Measurements from ENCODE around the gene PARD3.

The PARD3 gene

GRCh38 chr10:34607894-34608293 is 207.2 kb downstream of the PARD3 start:
- Histone ChIP-seq H3K4me1 (ENCODE audit: control insufficient read depth in 1 of 2, insufficient read depth in 2 of 2, low read length in 2 of 2) (peaks cover 0 to 8% of the 10 kb centered on the region in 2 donors), H3K36me3 (ENCODE audit: control insufficient read depth in 1 of 2, insufficient read depth in 2 of 2, low read length in 2 of 2) (no peaks in the 10 kb centered on the region)

GRCh38 chr10:34606890-34607289 is 208.2 kb downstream of the PARD3 start:
- Histone ChIP-seq H3K27me3 (ENCODE audit: low read depth, low read length) (no peaks in the 10 kb centered on the region), H3K9me3 (ENCODE audit: control insufficient read depth in 1 of 2, low read length in 2 of 2) (no peaks in the 10 kb centered on the region), H3K36me3 (ENCODE audit: control insufficient read depth in 1 of 2, insufficient read depth in 2 of 2, low read length in 2 of 2) (no peaks in the 10 kb centered on the region), H3K4me1 (ENCODE audit: control insufficient read depth in 1 of 2, insufficient read depth in 2 of 2, low read length in 2 of 2) (peaks cover 0 to 4% of the 10 kb centered on the region in 2 donors), H3K27ac (ENCODE audit: low read length) (no peak overlapping the region), H3K4me3 (ENCODE audit: low read depth in 1 of 2, low read length in 2 of 2) (no peak overlapping the region)

More at GRCh38 chr10:34607894-34608293, 207.2 kb downstream of the PARD3 start:
- Histone ChIP-seq H3K27ac (ENCODE audit: low read length) (no peak overlapping the region), H3K4me3 (ENCODE audit: low read depth in 1 of 2, low read length in 2 of 2) (no peak overlapping the region), H3K27me3 (ENCODE audit: low read depth, low read length) (no peaks in the 10 kb centered on the region), H3K9me3 (ENCODE audit: control insufficient read depth in 1 of 2, low read length in 2 of 2) (no peaks in the 10 kb centered on the region)

GRCh38 chr10:34602478-34602877 is 212.6 kb downstream of the PARD3 start:
- Histone ChIP-seq H3K36me3 (ENCODE audit: control insufficient read depth in 1 of 2, insufficient read depth in 2 of 2, low read length in 2 of 2) (no peaks in the 10 kb centered on the region), H3K27ac (ENCODE audit: low read length) (no peak overlapping the region), H3K9me3 (ENCODE audit: control insufficient read depth in 1 of 2, low read length in 2 of 2) (no peaks in the 10 kb centered on the region), H3K4me1 (ENCODE audit: control insufficient read depth in 1 of 2, insufficient read depth in 2 of 2, low read length in 2 of 2) (no peaks in the 10 kb centered on the region), H3K4me3 (ENCODE audit: low read depth in 1 of 2, low read length in 2 of 2) (no peak overlapping the region), H3K27me3 (ENCODE audit: low read depth, low read length) (no peaks in the 10 kb centered on the region)

GRCh38 chr10:34601691-34602090 is 213.4 kb downstream of the PARD3 start:
- no peak overlapping the region for H3K4me3 ChIP-seq (ENCODE audit: low read depth in 1 of 2, low read length in 2 of 2)

GRCh38 chr10:34599026-34599795 is 215.9 kb downstream of the PARD3 start:
- no peak overlapping the region for H3K27ac ChIP-seq (ENCODE audit: low read length)
- no peaks in the 10 kb centered on the region for H3K27me3 ChIP-seq (ENCODE audit: low read depth, low read length)
- H3K9me3 ChIP-seq (ENCODE audit: control insufficient read depth in 1 of 2, low read length in 2 of 2) = no peaks in the 10 kb centered on the region
- no peak overlapping the region for H3K4me3 ChIP-seq (ENCODE audit: low read depth in 1 of 2, low read length in 2 of 2)
- H3K36me3 ChIP-seq (ENCODE audit: control insufficient read depth in 1 of 2, insufficient read depth in 2 of 2, low read length in 2 of 2) = no peaks in the 10 kb centered on the region
- peaks cover 0 to 4% of the 10 kb centered on the region in 2 donors for H3K4me1 ChIP-seq (ENCODE audit: control insufficient read depth in 1 of 2, insufficient read depth in 2 of 2, low read length in 2 of 2)

More at GRCh38 chr10:34601691-34602090, 213.4 kb downstream of the PARD3 start:
- Histone ChIP-seq H3K27me3 (ENCODE audit: low read depth, low read length) (no peaks in the 10 kb centered on the region), H3K9me3 (ENCODE audit: control insufficient read depth in 1 of 2, low read length in 2 of 2) (no peaks in the 10 kb centered on the region), H3K4me1 (ENCODE audit: control insufficient read depth in 1 of 2, insufficient read depth in 2 of 2, low read length in 2 of 2) (peaks cover 0 to 2% of the 10 kb centered on the region in 2 donors), H3K27ac (ENCODE audit: low read length) (no peak overlapping the region), H3K36me3 (ENCODE audit: control insufficient read depth in 1 of 2, insufficient read depth in 2 of 2, low read length in 2 of 2) (no peaks in the 10 kb centered on the region)

GRCh38 chr10:34596351-34596750 is 218.7 kb downstream of the PARD3 start:
- H3K27ac ChIP-seq (ENCODE audit: low read length) = no peak overlapping the region
- peaks cover 0 to 4% of the 10 kb centered on the region in 2 donors for H3K4me1 ChIP-seq (ENCODE audit: control insufficient read depth in 1 of 2, insufficient read depth in 2 of 2, low read length in 2 of 2)
- H3K4me3 ChIP-seq (ENCODE audit: low read depth in 1 of 2, low read length in 2 of 2) = no peak overlapping the region
- H3K27me3 ChIP-seq (ENCODE audit: low read depth, low read length) = no peaks in the 10 kb centered on the region
- H3K36me3 ChIP-seq (ENCODE audit: control insufficient read depth in 1 of 2, insufficient read depth in 2 of 2, low read length in 2 of 2) = no peaks in the 10 kb centered on the region
- no peaks in the 10 kb centered on the region for H3K9me3 ChIP-seq (ENCODE audit: control insufficient read depth in 1 of 2, low read length in 2 of 2)

GRCh38 chr10:34593930-34594329 is 221.2 kb downstream of the PARD3 start:
- no peak overlapping the region for H3K4me3 ChIP-seq (ENCODE audit: low read depth in 1 of 2, low read length in 2 of 2)
- H3K9me3 ChIP-seq (ENCODE audit: control insufficient read depth in 1 of 2, low read length in 2 of 2) = no peaks in the 10 kb centered on the region
- H3K27me3 ChIP-seq (ENCODE audit: low read depth, low read length) = no peaks in the 10 kb centered on the region
- H3K4me1 ChIP-seq (ENCODE audit: control insufficient read depth in 1 of 2, insufficient read depth in 2 of 2, low read length in 2 of 2) = peaks cover 0 to 4% of the 10 kb centered on the region in 2 donors
- H3K36me3 ChIP-seq (ENCODE audit: control insufficient read depth in 1 of 2, insufficient read depth in 2 of 2, low read length in 2 of 2) = no peaks in the 10 kb centered on the region
- H3K27ac ChIP-seq (ENCODE audit: low read length) = no peak overlapping the region

GRCh38 chr10:34593374-34593890 is 221.7 kb downstream of the PARD3 start:
- peaks cover 0 to 4% of the 10 kb centered on the region in 2 donors for H3K4me1 ChIP-seq (ENCODE audit: control insufficient read depth in 1 of 2, insufficient read depth in 2 of 2, low read length in 2 of 2)
- H3K27ac ChIP-seq (ENCODE audit: low read length) = no peak overlapping the region
- H3K27me3 ChIP-seq (ENCODE audit: low read depth, low read length) = no peaks in the 10 kb centered on the region
- H3K36me3 ChIP-seq (ENCODE audit: control insufficient read depth in 1 of 2, insufficient read depth in 2 of 2, low read length in 2 of 2) = no peaks in the 10 kb centered on the region
- no peak overlapping the region for H3K4me3 ChIP-seq (ENCODE audit: low read depth in 1 of 2, low read length in 2 of 2)
- H3K9me3 ChIP-seq (ENCODE audit: control insufficient read depth in 1 of 2, low read length in 2 of 2) = no peaks in the 10 kb centered on the region

- H3K4me3 ChIP-seq (ENCODE audit: low read depth in 1 of 2, low read length in 2 of 2) = no peak overlapping the region
- H3K36me3 ChIP-seq (ENCODE audit: control insufficient read depth in 1 of 2, insufficient read depth in 2 of 2, low read length in 2 of 2) = no peaks in the 10 kb centered on the region
- H3K9me3 ChIP-seq (ENCODE audit: control insufficient read depth in 1 of 2, low read length in 2 of 2) = no peaks in the 10 kb centered on the region
- H3K4me1 ChIP-seq (ENCODE audit: control insufficient read depth in 1 of 2, insufficient read depth in 2 of 2, low read length in 2 of 2) = no peaks in the 10 kb centered on the region
- no peaks in the 10 kb centered on the region for H3K27me3 ChIP-seq (ENCODE audit: low read depth, low read length)
- no peak overlapping the region for H3K27ac ChIP-seq (ENCODE audit: low read length)
Observed at GRCh38 chr10:34590793-34591192, 224.3 kb downstream of the PARD3 start.

GRCh38 chr10:34589275-34589674 is 225.8 kb downstream of the PARD3 start:
- no peak overlapping the region for H3K27ac ChIP-seq (ENCODE audit: low read length)
- H3K27me3 ChIP-seq (ENCODE audit: low read depth, low read length) = no peaks in the 10 kb centered on the region
- no peaks in the 10 kb centered on the region for H3K36me3 ChIP-seq (ENCODE audit: control insufficient read depth in 1 of 2, insufficient read depth in 2 of 2, low read length in 2 of 2)
- H3K4me1 ChIP-seq (ENCODE audit: control insufficient read depth in 1 of 2, insufficient read depth in 2 of 2, low read length in 2 of 2) = no peaks in the 10 kb centered on the region
- no peak overlapping the region for H3K4me3 ChIP-seq (ENCODE audit: low read depth in 1 of 2, low read length in 2 of 2)
- no peaks in the 10 kb centered on the region for H3K9me3 ChIP-seq (ENCODE audit: control insufficient read depth in 1 of 2, low read length in 2 of 2)

- H3K4me1 ChIP-seq (ENCODE audit: control insufficient read depth in 1 of 2, insufficient read depth in 2 of 2, low read length in 2 of 2) = no peaks in the 10 kb centered on the region
- no peak overlapping the region for H3K27ac ChIP-seq (ENCODE audit: low read length)
- no peaks in the 10 kb centered on the region for H3K9me3 ChIP-seq (ENCODE audit: control insufficient read depth in 1 of 2, low read length in 2 of 2)
- H3K36me3 ChIP-seq (ENCODE audit: control insufficient read depth in 1 of 2, insufficient read depth in 2 of 2, low read length in 2 of 2) = no peaks in the 10 kb centered on the region
- no peak overlapping the region for H3K4me3 ChIP-seq (ENCODE audit: low read depth in 1 of 2, low read length in 2 of 2)
- H3K27me3 ChIP-seq (ENCODE audit: low read depth, low read length) = no peaks in the 10 kb centered on the region
Observed at GRCh38 chr10:34587680-34588019, 227.4 kb downstream of the PARD3 start.

All from muscle layer of duodenum (tissue), 2 donors.